C4-2B (cell line): ENCODE results near the gene CTNNA3.

Experiments used
- H3K27ac ChIP-seq: fragments of 450-650 bp; 2 replicates; pipeline ENCODE4 v1.5.1; 2017
- CTCF ChIP-seq: fragments of 450-650 bp; conservative IDR thresholded peaks from 2 replicates; pipeline ENCODE4 v1.5.1; 2017; ENCODE audit warnings: mild to moderate bottlenecking
- ZFX ChIP-seq: fragments of 450-650 bp; IDR thresholded peaks from 2 replicates; pipeline ENCODE4 v1.6.1; 2017

CTNNA3 gene

GRCh38 chr10:66981361-66982052 lies 714.5 kb downstream of the CTNNA3 start:
- TF ChIP-seq ZFX: no peak
- no peak for TF ChIP-seq CTCF
- H3K27ac ChIP-seq: no peak overlapping the region

GRCh38 chr10:66980246-66980815 lies 715.7 kb downstream of the CTNNA3 start:
- no peak for TF ChIP-seq ZFX
- no peak overlapping the region for H3K27ac ChIP-seq

GRCh38 chr10:66964946-66965345 lies 731.0 kb downstream of the CTNNA3 start:
- no peak overlapping the region for H3K27ac ChIP-seq
- TF ChIP-seq CTCF (no peak), ZFX (no peak)

- no peak overlapping the region for H3K27ac ChIP-seq
- TF ChIP-seq ZFX: no peak
- no peak for TF ChIP-seq CTCF
Measured at GRCh38 chr10:66958466-66958865, 737.5 kb downstream of the CTNNA3 start.

- TF ChIP-seq CTCF (no peak), ZFX (no peak)
- no peak overlapping the region for H3K27ac ChIP-seq
Measured at GRCh38 chr10:66951896-66952295, 744.1 kb downstream of the CTNNA3 start.

GRCh38 chr10:66943590-66943989 lies 752.4 kb downstream of the CTNNA3 start:
- TF ChIP-seq CTCF (no peak), ZFX (no peak)

GRCh38 chr10:66942407-66942806 lies 753.6 kb downstream of the CTNNA3 start:
- no peak for TF ChIP-seq CTCF
- no peak for TF ChIP-seq ZFX
- H3K27ac ChIP-seq: no peak overlapping the region

More at GRCh38 chr10:66943590-66943989, 752.4 kb downstream of the CTNNA3 start:
- H3K27ac ChIP-seq: no peak overlapping the region

GRCh38 chr10:66941491-66941890 lies 754.5 kb downstream of the CTNNA3 start:
- TF ChIP-seq CTCF: no peak
- no peak for TF ChIP-seq ZFX
- H3K27ac ChIP-seq: no peak overlapping the region
